CD4-positive, alpha-beta T cell treated with Interleukin-10 for 1 hour (primary cell): ENCODE results near the gene B4GALNT2.

Experiments
- DNase-seq: peaks from one replicate; pipeline ENCODE4 v3.0.0-alpha.2; 2020

Gene B4GALNT2

DNA sequence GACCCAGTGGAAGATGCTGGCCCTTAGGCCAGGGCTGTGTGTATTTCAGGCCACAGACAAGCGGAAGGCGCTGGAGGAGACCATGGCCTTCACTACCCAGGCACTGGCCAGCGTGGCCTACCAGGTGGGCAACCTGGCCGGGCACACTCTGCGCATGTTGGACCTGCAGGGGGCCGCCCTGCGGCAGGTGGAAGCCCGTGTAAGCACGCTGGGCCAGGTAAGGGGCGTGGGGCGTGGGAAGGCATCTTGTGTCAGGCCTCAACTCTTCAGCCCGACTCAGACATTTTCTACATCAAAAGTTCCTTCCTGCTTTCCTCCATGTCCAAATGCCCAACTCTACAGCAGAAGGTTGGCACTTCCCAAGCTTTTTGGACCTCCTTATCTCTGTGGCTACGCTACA, 83.9 kb downstream of the B4GALNT2 start:
- DNase-seq: no peak

DNA sequence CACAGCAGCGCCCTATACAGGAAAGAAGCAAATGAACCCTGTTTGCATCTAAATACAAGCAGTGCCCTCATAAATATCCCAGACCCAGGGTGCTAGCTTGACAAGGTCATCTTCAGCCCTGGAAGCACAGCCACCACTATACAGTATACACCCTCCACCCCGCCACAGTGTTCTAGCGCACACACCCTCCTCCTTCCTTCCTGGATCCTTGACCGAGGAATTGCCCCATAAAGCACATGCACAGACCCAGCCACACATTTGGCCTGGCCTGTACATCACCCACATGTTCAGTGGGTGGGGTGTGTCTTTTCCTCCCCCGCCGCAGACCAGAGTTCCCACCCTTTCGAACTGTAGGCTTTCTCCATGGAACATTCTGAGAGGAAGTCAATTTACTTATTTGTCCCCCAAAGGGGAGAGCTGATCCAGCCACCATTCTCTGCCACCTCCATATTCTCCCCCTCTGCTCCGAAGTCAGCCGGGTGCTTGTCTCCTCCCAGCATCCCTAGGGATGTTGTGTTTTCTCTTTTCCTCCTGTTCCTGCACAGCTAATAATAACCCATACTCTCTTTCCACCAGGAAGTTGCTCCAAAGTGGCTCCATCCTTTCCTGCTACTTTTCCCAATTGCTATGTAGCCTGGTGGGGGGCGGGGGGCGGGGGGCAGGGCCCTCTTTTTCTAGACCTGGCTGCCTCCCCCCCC, 84.5 kb downstream of the B4GALNT2 start:
- peak; percentile 32 for DNase-seq

DNA sequence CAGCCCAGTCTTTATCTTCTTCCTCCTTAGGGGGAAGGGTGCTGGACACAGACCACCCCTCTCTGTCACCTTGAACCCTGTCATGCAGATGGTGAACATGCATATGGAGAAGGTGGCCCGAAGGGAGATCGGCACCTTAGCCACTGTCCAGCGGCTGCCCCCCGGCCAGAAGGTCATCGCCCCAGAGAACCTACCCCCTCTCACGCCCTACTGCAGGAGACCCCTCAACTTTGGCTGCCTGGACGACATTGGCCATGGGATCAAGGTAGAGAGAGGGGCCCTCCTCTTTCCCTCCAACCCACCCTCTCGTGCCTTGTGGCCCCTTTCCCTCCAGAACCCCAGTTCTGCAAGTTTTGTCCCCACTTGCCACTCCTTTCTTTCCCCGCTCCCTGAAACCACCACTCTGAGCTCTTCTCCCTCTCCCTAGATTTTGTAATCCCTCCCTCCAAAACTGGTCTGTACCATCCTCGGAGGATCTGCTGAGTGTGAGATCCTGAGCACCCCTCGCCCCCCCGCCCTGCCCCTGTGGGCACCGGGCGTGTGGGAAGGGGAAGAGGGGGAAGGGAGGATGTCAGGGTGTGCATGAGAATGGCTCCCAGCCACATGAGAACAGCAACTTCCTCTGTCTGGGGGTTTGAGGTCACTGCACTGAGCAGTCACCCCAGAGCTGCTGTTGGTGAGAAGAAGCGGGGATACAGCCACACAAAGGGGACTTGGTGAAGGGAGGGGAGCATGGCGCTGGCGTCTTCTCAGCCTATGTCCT, 85.3 kb downstream of the B4GALNT2 start:
- DNase-seq: peak; percentile 84

DNA sequence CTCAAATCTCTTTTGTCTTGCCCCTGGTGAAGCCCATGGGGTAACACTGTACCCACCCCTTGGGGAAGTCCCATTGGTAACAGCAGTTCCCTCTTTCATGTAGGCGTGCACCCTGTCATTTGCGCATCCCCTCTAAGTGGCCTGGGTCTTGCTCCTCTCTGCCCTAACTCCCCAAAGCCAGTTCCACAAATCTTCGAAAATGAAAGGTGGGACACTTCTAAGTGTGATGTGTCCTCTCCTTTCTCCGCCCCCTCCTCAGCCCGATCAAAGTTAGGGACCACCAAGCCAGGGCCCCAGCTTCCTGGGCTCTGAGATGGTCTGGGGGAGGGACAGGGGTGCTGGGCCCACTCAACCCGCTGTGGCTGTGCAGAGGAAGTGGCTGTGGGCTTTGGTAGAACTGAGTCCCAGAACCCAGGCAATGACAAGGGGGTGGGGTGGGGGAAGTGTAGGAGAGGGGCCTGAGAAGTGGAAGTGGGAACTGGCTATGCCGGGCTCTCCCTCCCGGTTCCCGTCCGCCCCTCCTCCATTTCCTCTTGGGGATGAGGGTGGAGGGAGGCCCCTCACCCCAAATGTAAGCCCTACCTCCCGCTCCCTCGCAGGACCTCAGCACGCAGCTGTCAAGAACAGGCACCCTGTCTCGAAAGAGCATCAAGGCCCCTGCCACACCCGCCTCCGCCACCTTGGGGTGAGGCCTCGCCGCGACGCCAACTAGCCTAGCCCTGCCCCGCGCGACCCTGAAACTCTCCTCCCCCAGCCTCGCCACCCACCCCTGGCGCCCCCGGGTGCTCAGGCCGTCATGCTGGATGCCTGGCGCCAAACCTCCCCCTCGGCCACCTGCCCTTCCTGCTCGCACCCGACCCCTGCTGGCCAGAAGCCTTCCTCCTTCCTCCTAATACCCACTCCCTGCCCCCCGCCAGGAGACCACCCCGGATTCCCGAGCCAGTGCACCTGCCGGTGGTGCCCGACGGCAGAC, 86.7 kb downstream of the B4GALNT2 start:
- peak; percentile 77 for DNase-seq

DNA sequence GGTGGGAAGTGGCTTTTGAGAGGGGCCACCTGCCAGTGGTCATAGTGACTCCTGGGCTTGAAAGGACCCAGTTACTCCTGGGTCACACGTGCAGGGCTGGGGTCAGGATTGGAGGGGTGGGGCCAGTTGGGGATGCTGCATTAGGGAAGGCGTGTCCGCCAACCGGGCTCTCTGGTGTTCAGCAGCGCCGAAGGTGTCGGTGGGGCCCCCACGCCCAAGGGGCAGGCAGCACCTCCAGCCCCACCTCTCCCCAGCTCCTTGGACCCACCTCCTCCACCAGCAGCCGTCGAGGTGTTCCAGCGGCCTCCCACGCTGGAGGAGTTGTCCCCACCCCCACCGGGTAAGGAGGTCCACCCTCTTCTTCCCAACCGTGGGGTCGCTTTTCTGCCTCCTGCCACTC, 87.4 kb downstream of the B4GALNT2 start:
- DNase-seq: no peak

DNA sequence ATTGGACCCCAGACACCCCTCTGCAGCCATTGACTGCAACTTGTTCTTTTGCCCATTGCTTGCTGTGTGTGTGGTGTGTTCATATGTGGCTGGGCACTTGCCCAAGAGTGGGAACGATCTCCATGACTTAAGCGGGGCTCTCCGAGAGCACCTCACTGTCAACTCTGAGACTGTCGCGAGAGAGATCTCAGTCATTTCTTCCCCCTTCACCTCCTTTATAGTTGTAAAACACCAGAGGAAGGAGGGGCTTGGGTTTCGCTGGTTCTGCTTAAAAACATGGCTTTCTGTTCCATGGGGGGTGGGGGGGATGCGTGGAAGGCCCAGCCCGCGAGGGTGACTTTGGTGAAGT, 90.6 kb downstream of the B4GALNT2 start:
- no peak for DNase-seq

DNA sequence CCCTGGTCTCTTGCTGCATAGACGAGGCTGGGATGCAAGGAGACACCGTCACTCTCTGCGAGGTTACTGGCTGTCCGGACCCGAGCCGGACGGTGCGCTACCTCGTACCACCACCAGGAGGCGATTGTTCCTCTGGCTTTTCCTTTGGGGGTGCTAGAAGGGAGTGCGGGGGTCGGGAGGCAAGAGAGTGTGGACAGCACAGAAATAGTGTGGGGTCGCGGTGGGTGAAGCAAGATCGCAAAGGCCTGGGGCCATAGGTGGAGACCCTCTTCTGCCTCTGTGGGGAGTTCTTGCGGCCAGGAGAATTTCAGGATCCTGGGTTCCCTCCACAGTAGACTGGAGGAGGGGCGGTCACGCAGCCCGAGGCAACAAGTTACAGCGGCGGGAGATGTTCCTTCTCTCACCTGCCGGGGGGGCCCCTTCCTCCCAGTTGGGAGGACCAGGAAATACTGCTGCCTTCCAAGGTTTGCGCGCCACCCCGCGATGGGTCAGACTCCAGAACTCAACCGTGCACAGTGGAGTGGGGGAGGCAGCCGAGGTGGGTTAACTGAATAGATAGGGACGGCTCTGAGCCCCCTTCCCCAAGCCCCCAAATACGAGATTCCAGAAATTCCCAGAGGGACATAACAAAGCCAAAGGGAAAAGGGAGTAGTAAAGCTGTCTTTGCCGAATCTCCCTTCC, 91.1 kb downstream of the B4GALNT2 start:
- peak; percentile 71 for DNase-seq

DNA sequence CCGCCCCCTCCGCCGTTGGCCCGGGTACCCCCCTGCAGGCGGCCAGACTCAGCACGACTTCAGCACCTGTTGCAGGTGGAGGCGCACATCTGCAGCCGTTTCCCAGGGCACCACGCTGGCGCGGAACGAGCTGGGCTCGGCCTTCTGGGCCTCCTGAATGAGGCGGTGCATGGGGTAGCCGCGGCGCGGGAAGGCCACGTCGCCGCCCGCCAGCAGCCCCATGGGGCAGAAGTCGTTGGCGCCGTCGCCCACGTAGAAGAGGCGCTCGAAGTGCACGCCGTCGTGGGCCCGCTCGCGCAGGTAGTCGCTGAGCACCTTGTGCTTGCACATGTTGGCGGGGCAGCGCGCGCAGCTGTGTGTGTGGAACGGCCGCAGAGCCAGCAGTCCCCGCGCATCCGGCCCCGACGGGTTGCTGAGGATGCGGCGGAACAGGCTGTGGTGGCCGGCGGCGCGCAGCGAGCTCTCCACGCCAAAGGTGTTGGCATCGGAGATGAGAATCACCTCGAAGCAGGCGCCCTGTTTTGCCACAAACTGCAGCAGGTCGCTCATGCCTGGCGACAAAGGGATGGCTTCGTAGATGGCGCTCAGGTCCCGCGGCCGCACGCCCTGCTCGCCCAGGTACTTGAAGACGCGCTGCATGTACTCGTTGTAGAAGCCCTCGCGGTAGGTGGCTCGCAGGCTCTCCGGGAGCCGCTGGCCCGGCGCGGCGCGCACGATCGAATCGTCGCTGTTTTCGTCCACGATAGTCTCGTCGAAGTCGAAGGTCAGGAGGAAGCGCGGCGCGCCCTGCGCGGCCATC, 91.8 kb downstream of the B4GALNT2 start:
- peak; percentile 59 for DNase-seq

DNA sequence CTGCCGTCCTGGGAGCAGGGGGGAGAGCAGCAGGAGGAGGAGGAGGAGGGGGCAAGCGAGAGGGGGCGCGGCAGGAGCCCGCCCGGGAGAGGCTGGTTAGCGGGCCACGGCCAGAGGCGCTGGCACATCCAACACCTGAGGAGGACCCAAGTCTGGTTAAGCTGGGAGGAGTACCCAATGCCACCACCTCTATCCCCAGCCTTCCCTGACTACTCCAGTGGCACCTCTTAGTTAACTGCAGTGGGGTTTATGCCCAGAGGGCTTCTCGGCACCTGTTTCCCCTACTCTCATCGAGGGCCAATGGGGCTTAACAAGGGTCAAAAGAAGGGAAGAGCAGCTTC, 92.4 kb downstream of the B4GALNT2 start:
- no peak for DNase-seq

DNA sequence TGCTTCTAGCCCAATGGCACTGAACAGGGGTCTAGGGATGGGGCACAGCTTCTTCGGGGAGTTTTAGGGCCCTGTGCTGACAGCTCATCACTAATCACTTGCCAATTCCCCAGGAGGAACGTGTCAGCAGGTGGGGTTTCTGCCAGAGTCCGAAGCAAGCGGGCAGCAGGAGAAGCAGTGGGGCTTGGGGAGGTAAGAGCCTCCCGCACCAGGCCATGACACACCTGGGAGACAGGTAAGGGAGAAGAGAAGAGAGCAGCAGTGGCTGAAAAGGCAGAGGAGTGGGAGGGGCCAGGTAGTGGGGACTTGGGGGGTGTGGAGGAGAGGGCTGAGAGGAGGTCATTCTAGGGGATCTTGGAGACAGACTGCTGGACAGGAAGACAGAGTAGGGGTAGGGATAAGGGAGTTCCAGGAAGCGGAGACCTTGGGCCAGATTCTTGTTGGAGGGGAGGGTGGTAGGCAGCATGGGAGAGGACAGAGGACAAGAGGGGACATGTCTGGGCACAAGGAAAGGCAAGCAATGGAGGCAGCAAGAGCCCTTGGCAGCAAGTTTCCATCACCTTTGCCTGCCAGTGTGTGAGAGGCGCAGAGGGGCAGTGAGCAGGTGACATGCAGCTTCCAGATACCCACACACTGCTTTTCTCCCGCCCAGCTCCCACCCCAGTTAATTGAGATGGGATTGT, 93.1 kb downstream of the B4GALNT2 start:
- DNase-seq: no peak
